Astrocyte (in vitro differentiated cells and primary cell): Measurements from ENCODE around the gene MT1X.

Experiments used
- CTCF ChIP-seq: IDR thresholded peaks from 2 replicates; pipeline ENCODE4 v1.5.1; 2011; ENCODE audit warnings: low read depth, mild to moderate bottlenecking, inconsistent platforms, low read length, moderate library complexity; ENCODE audit not compliant: insufficient read depth
- EZH2 ChIP-seq: IDR thresholded peaks from 2 replicates; pipeline ENCODE4 v1.6.1; 2012; ENCODE audit warnings: mild to moderate bottlenecking, low read length, inconsistent platforms; ENCODE audit not compliant: insufficient read depth

GRCh38 chr16:56679078-56679730, 3.1 kb upstream of the MT1X start:
- TF ChIP-seq CTCF (no peak), EZH2 (no peak)
